HG03558 (cell line): ENCODE data around the gene PCGF3.
"Not testable (repeated sequence)": the region's sequence is repeated elsewhere in the genome, so short reads cannot be mapped to it uniquely, and the experiment has no call there.

Source experiments
- ATAC-seq: cut with Tn5 transposase; IDR thresholded peaks from one replicate; pipeline ENCODE4 v1.9.1; 2021; ENCODE audit warnings: moderate number of reproducible peaks; ENCODE audit not compliant: unreplicated experiment; ENCODE audit errors: extremely low read depth

The PCGF3 gene

DNA sequence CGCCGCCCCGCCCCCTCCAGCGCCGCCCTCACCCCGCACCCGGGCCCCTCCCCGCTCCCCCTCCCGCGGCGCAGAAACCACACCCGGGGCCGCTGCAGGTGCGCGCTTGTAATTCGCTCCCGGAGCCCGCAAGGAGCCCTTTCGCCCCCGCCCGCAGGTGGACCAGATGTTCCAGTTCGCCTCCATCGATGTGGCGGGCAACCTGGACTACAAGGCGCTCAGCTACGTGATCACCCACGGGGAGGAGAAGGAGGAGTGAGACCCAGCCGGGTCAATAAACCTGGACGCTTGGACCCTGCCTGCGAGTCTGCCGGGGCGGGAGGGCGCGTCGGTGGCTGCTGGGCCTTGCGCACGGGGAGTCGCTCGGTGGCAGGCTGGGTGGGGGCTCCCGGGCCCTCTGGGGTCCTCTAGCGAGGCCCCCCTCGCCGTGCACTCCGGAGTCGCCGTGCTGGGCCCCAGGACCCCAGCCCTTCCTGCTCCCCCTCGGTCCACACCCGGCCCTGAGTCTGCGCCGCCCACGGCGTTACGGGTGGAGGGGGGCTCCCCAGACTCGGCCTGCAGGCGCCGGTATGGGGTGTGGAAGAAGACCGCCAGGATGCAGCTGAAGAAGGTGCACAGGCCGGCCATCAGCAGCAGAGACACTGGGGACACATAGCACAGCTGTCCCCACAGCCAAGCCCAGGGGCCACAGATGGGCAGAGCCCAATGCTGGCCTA lies 23.7 kb upstream of the PCGF3 start:
- no peak for ATAC-seq

DNA sequence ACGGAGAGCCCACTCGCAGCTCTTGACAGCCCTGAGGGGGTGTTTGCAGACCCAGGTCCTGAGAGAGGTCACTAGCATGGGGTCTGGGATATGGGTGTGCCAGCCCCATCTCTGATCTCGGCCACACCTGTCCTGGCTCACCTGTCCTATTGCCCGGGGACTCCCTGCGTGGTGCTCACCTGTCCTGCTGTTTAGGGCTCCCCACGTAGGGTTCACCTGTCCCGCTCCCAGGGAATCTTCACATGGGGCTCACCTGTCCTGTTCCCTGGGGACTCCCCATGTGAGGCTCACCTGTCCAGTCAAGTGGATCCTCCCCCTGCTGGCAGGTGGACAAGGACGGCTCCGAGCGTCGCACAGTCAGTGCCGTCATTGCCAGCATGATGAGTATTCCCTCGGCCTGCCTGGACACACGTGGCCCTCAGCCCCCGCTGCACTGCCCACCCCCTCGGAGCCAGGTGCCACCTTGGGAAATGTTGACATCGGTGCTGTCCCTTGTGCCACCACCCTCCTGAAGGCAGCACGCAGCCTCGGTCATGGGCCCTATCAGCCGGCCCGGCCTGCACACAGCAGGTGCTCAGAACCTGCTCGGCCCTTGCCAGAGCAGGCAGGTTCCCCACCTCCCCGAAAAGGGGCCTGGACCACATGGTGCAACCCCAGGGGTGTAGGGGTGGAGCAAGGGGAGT lies 23.0 kb upstream of the PCGF3 start:
- no peak for ATAC-seq

DNA sequence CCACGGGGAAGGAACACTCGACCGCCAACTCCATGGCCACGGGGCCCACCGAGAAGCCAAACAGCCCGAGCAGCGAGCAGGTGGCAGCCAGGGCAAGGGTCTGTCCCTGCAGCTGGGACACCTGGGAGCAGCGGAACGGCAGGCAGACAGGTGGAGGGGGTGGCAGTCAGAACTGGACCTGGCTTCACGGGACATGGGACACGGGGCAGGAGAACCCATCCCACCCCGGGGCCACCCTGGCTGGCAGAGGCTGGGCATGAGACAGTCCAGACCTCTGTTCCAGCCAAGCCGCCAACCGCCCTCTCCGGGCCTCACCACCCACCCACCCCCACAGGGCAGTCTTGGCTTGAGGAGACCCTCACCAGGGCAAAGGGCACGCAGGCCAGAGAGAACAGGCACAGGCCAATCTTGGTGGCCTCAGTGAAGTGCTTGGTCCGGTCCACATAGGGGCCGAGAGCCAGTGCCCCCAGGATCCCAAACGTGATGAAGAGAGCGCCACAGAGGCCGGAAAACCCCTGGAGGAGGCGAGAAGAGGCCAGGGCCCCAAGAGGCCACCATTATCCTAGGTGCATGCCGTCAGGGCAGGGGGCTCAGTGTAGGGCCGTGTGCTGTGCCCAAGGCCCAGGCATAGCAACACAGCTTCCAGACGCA lies 22.3 kb upstream of the PCGF3 start:
- ATAC-seq = no peak

DNA sequence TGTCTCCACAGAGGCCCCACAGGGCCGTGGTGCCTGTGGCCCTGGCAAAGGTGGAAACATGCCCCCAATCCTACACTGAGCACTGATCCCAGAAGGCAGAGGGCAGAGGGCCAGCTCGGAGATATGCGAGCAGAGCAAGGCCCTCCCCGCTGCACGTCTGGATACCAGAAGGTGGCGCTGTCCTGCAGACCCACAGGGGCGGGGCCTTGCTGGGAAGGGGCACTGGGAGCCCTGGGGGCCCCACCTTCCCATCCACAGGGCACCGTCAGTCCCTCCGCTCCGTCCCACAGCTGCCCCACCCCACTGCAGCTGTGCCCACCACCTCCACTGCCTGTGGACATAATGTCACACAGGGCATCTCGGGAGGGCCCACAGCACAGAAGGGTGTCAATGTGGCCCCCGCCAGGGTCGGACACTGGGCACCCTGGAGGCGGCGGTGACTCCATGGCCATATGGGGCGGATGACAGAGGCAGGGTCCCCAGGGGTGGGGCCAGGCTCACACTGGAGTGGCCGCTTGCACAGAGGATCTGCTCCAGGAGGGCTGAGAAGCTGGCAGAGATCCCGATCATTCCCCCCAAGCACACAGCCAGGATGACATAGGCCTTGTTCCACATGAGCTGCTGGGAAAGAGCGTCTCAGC lies 21.5 kb upstream of the PCGF3 start:
- ATAC-seq = no peak

DNA sequence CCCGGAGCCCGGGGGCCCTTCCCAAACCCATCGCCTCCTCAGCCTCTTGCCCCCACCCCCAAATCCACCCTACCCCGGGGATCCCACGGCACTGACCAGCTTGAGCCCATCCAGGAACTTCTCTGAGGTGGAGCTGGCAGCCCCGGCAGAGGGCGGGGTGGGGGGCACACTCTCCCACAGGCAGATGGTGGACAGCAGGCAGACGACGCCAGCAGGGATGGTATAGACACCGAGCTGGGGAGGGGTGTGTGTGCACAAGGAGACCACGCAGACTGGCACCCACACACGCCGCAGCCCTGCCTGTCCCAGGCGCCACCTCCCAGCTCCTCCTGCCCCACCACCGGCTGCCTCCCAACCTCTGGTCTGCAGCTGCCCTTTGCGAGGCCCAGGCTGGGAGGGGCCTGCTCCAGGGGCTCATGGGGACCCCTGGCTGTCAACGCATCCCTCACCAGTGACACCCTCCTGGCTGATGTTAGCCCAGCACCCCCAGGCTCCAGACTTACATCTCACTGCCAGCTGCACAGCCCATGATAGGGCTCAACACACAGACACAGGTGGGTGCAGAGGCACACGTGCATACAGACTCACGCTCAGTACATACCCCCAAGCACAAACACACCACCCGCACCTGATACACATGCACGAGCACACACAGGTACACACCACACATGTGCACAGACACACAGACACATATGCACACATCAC lies 20.9 kb upstream of the PCGF3 start:
- ATAC-seq = no peak

DNA sequence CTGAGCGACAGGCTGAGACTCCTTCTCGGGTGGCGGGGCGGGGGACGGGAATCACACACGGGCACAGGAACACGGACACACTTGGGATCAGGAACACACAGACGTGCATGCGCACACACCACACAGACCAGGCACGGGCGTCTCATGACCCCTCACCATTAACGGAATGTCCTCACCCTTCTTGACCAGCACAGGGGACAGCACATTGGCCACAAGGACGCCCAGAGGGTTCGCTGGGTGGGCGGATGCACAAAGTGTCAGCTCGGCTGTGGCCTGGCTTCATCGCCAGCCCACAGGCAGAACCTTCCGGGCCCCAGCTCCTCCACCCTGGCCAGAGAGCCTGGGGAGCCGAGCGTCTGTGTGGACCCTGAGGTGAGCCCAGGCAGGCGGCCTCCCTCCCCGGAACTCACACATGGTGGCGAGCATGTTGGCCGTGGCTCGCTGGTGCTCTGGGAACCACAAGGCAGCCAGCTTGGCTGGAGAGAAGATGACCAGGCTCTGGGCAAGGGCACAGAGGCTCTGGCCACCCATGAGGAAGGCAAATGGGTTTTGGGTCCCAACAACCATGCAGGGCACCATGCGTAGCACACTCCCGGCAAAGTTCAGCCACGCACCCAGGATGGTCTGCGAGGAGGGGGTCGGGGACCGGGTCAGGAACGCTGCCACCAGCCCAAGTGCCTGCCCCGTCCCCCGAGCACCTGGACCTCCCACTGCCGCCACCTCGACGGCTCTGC lies 19.8 kb upstream of the PCGF3 start:
- ATAC-seq = no peak

DNA sequence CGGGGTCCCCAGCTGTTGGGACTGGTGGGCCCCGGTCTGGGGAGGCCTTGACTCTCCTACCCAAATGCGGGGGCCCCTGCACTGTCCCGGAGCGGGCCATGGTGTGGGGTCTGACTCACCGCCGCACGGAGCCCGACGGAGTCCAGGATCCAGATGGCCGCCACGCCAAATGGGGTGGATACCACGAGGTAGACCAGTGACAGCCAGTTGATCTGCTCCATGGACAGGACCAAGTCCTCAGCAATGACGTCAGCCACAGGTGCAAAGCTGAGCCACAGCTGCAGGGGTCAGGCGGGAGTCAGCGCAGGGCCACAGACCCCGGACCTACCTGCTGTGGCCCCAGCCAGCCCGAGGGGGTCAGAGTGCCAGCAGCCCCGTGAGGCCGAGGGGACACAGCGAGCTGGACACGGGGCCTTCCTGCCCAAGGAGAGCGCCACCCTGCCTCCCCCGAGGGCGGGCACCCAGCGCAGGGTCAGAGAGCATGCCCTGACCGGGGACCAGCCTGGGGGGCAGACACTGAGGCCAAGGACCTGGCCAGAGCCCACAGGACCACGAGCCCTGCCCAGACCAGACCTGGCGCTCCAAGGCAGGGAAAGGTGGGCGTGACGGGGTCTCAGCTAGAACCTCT lies 19.1 kb upstream of the PCGF3 start:
- no peak for ATAC-seq

DNA sequence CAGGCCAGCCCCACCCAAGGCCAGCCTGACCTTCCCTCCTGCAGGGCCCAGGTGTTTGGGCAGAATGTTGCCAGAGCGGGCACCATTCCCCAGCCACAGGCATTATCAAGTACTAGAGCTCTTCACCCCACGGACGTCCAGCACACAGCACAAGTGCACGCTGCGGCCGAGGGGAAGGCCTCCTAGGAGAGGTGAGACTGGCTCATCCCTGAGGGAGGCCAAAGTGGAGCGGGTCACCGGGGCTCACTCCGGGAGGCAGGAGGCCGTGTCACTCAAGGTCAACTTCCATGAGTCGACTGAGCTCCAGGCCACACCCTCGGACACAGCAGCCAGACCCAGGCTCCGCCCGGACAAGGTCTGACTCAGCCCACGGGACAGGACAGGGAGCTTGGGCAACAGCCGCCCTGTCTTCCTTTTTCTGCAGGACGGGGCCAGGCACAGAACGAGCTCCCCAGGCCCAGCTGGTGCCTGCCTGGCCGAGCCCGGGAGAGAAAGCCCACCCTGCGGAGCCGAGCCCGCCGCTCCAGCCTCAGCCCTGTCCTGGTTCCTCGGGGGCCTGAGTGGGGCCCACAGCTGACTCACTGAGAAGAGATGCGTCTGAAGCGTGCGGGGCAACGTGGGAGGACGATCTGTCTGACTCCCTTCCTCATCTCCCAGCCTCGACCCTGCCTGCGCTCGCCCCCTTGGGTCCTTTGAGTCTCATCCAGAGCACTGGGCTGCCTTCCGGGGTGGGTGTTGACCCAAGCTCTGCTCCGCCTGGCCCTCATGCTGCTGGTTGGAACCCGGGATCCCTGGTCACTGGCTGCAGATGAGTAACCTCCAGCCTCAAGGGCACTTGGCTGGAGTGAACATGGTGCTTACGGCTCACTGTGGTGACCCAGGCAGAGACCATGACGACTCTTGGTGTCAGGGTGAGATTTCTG lies 18.3 kb upstream of the PCGF3 start:
- no peak for ATAC-seq

DNA sequence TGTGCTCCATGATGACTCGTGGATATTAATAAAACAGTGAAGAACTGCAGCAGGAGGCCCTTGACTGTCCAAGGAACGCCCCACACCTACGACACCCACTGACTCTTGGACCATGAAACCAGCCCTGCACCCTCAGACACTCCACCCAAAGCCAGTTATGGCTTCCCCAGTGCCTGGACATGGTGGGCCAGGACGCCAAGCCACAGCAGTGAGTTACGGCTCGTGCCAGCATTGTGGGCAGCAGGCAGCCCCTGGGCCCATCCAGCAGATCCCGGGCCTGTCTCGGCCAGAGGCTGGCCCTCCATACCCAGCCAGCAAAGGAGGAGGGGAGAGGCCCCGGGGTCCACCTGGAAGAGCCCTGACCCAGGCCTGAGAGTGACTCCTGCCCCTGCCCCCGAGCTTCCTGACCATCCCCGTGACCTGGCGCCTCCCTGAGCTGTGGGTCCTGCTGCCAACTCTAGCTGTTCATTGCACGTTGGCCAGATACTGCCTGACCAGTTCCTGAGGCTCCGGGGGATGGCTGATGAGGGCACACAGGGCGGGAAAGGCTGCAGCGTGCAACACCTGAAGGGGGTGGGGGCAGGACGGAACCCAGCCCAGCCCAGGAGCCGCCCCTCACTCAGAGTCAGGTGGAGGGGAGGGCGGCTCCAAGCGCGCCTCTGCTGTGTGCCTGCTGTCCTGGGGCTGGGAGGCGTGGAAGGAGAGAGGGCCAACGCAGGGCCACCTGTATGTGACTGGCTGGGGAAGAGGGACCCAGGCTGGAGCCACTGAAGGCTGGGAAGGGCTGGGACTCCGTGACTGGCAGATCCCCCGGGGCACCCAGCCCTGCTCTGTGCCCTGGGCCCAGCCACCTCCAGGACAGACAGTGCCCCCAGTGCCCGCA lies 17.4 kb upstream of the PCGF3 start:
- ATAC-seq = no peak

DNA sequence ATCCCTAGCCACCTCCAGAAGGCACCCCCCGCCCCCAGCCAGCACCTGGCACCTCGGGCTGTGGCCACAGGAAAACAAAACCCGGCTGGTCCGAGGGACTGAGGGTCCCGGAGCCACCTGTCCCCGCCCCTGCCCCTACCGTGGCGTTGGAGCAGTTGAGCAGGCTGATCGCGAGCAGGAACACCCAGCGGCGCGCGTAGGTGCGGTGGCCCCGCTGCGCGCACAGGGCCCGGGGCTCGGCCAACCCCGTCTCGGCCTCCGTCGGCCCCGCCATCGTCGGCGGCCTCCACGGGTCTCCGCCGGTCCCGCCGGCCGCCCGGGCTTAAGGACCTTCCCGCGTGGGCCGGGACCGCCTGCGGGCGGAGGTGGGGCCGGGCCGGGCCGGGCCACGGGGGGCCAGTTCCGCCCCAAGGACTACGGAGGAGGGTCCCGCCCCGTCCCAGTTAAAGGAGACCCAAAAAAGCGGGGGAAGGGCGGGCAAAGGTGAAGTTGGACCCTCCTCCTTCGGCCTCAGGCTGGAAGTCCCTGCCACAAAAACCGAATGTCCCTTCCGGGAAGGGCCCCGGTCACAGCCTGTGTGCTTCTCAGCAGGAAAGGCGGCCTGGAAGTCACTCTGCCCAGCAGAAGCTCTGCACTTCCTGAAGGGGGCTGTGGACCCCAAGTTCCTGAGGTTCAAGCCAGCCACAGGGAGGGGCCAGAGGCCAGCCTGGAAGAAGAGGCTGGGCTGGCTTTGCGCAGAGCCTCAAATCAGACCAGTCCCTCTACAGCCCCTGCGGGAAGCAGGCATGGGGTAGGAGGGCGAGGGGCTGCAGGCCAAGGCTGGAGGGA lies 16.6 kb upstream of the PCGF3 start, which contains the start of gene SLC49A3:
Gene SLC49A3 (minus strand): TSS at position 298 of the 828 bp plus-strand sequence. CDS start 24 bp downstream, at position 274.
- ATAC-seq = no peak

DNA sequence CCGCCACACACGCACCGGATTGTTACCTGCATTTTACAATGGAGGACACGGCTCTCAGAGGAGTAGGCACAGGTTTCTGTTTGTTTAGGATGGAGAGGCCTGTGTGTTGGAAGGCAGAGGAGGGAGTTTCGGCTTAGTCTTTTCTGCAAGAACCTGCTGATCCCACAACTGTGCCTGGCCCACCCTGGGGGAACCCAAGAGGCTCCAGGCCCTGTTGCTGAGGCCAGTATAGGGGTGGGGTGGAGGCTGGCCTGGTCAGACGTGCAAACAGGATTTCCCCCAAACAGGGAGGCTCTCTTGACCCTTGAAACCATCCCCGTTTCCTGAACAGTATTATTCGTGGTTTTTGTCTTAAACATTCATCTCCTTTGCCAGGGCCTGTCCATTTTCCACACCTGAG lies 15.9 kb upstream of the PCGF3 start:
- no peak for ATAC-seq

DNA sequence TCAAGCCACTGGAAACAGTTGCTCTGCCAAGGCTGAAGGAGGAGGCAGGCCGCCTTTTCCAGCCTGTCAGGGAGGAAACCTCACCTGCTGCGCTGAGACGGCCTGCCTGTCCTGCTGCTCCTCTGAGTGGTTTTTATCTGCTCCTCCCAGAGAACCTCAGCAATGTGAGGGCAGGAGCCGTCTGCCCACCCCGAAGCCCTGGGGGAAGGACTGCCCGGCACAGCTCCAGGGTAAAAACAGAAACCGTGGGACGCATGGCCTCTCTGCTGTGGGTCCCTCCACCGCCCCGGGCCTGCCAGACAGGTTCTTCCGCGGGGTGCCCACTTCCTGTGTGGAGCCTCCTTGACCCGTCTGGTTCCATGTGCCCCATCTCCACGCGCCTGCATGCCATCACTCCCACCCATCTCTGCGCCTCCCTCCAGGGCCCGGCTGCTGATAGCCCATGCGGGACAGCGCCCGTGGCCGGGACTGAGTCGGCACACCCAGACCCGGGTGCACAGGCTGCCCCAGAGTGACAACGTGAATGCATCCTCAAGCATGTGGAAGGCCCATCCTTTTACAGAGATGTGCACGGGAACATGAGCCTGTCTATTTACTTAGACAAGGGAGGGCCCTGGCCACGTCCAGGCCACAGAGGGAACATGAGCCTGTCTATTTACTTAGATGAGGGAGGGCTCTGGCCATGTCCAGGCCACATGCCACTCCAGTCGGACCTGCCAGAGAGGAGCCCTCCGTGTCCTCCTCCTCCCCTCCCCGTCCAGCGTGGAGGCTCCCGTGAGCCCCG lies 12.7 kb upstream of the PCGF3 start:
- no peak for ATAC-seq

DNA sequence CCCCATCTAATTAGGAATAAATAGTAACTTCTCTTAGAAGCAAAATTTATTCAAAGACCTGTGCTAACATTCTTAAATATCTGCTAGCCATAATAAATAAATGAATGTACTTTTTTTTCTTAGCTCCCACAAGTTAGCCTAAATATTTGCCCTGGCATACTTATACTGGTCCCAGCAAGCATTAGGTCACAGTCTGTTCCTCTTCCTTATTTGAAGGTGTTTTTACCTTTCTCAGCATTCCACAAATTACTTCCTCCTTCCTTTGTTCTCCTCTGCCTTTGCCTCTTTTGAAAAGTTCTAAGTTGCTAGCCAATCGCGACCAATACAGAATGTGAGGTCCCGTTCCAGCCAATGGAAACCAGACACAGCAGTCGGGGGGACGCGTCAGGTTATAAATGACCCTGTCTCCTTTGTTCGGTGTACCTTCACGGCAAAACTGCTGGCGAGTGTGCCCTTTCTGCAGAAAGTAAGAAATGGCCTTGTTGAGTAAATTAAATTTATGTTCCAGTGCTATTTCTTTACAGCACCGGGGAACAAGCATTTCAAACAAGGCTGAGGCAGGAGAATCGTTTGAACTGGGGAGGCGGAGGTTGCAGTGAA lies 11.2 kb upstream of the PCGF3 start:
- ATAC-seq = not testable (repeated sequence)

DNA sequence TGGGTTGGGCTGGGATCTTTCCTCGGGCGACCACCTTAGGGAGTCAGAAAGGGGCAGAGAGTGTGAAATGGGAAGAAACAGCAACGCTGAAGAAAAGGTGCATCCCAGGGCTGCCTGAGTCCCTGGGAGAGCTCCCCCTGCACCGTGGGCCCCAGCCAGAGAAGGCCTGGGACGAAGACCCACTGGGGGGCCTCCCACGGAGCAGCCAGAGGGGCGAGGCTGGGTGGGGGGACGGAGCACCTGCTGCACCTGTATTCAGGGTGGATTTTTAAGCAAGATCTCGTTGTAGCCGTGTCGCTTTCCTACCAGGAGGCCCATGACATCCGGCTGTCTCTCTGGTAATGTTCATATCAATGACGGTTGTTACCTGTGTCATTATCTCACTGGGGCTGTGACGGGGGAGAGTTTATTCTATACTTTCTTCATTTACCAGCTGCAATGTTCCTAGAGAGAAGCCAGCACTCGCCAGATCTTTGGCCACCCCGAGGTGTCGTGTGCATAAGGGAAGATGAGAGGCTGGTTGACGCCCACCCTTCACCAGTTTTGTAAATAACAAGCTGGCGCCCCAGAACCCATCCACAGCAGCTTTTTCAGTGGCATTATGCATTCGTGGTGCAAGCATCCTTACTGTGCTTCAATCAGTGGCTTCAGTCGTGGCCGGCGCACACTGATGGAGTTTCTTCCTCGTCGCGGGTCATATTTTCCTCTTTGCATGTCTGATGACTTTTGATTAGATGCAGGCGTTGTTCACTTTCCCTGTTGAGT lies 5.6 kb upstream of the PCGF3 start:
- ATAC-seq = no peak
